Transverse colon (tissue), 4 donors: ENCODE data around the gene VENTX.

Experiments
- CTCF ChIP-seq, 5 experiments: fragments of 200-600 bp in 3 of 5; fragments of 450-650 bp in 2 of 5; sonication (generic) in 3 of 5; IDR thresholded peaks; 1 replicate in 2 of 5; 2 replicates in 3 of 5; pipeline ENCODE4 v1.5.1; 2016 to 2017; ENCODE audit warnings: antibody characterized with exemption in 5 of 5, inconsistent platforms in 3 of 5, mild to moderate bottlenecking in 2 of 5, moderate library complexity in 1 of 5
- EP300 ChIP-seq: sonication (generic); formaldehyde crosslinking; IDR thresholded peaks from one replicate; pipeline ENCODE4 v1.6.1; 2017; ENCODE audit warnings: antibody characterized with exemption, low read depth
- POLR2A ChIP-seq: fragments of 450-650 bp; IDR thresholded peaks from one replicate; pipeline ENCODE4 v1.6.1; 2016; ENCODE audit warnings: antibody characterized with exemption, mild to moderate bottlenecking, moderate library complexity
- POLR2AphosphoS5 ChIP-seq, 3 donors: sonication (generic); formaldehyde crosslinking; IDR thresholded peaks; one replicate each; pipeline ENCODE4 v1.6.1; 2016; ENCODE audit warnings: antibody characterized with exemption in 3 of 3

GRCh38 chr10:133258818-133259601 lies 21.4 kb downstream of the VENTX start:
- TF ChIP-seq CTCF (IDR thresholded peaks at IDR 0.05) (no peak), POLR2A (no peak), EP300 (no peak), POLR2AphosphoS5 (IDR thresholded peaks at IDR 0.05) (peak in 1 of 3 donors; percentile 17)
